Chondrocyte (in vitro differentiated cells): Measurements from ENCODE around the gene PANK4. TPM values are rescaled to one million over a fixed set of nuclear protein-coding genes. Genes with fewer than 3 reads are reported as not detected.

ENCODE experiments used
- DNase-seq: peaks from one replicate; pipeline ENCODE4 v3.0.0; 2021; ENCODE audit warnings: mixed read lengths, low spot score
- H3K27ac Mint-ChIP-seq: one replicate; pipeline ENCODE4 v1.8.0; 2021; ENCODE audit warnings: mild to moderate bottlenecking, moderate library complexity, mixed read lengths; ENCODE audit not compliant: unreplicated experiment
- H3K27me3 Mint-ChIP-seq: 2 replicates; pipeline ENCODE4 v1.8.0; 2021; ENCODE audit warnings: low read depth, mixed read lengths
- H3K36me3 Mint-ChIP-seq: 2 replicates; pipeline ENCODE4 v1.8.0; 2021; ENCODE audit warnings: low read depth, mixed read lengths
- H3K4me1 Mint-ChIP-seq: 2 replicates; pipeline ENCODE4 v1.8.0; 2021; ENCODE audit warnings: low read depth, mild to moderate bottlenecking, mixed read lengths
- H3K4me3 Mint-ChIP-seq: one replicate; pipeline ENCODE4 v1.8.0; 2021; ENCODE audit warnings: mild to moderate bottlenecking, moderate library complexity, mixed read lengths; ENCODE audit not compliant: unreplicated experiment
- H3K9me3 Mint-ChIP-seq: 2 replicates; pipeline ENCODE4 v1.8.0; 2021; ENCODE audit warnings: low read depth, mixed read lengths
- total RNA-seq: library from RNA; stranded (reverse); gene quantifications from 3 replicates; pipeline ENCODE4 v1.2.1, GENCODE V29; 2021
- TF ChIP-seq, protein P1 (sequence below): fragments of 200-600 bp; sonication (generic); IDR thresholded peaks from 2 replicates; pipeline ENCODE4 v1.5.0; 2021; ENCODE audit warnings: antibody characterized with exemption, mild to moderate bottlenecking, moderate library complexity

The PANK4 gene
- total RNA-seq, 1 donor from 2014 or later: 19.6 TPM

DNA sequence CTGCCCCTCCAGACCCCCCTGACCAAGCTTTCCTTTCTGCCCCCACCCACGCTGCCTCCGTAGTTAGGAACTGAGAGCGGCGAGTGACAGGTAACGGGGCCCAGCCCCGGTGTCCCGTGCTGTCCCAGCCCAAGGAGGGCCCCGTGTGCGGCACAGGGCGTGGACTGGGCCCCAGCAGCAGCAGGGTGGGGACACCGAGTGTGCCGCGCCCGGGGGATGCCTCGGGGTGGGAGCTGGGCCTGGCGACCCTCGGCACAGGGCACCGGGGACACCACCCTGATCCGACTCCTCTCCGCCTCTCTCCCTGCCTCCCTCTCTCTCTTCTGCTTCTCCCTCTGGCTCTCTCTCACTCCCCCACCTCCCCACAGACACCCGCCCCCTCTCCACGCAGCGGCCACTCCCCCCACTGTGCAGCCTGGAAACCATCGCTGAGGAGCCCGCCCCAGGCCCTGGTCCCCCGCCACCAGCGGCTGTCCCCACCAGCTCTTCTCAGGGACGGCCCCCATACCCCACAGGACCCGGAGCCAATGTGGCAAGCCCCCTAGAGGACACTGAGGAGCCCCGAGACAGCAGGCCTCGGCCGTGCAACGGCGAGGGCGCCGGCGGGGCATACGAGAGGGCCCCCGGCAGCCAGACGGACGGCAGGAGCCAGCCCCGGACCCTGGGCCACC is 22.7 kb downstream of the PANK4 start:
- H3K27me3 Mint-ChIP-seq: no peaks in the 10 kb centered on the region
- H3K9me3 Mint-ChIP-seq: no peaks in the 10 kb centered on the region
- no peak overlapping the region for H3K27ac Mint-ChIP-seq
- DNase-seq: no peak
- peaks cover 2% of the 10 kb centered on the region for H3K36me3 Mint-ChIP-seq
- H3K4me3 Mint-ChIP-seq: no peak overlapping the region
- TF ChIP-seq, protein P1, sequence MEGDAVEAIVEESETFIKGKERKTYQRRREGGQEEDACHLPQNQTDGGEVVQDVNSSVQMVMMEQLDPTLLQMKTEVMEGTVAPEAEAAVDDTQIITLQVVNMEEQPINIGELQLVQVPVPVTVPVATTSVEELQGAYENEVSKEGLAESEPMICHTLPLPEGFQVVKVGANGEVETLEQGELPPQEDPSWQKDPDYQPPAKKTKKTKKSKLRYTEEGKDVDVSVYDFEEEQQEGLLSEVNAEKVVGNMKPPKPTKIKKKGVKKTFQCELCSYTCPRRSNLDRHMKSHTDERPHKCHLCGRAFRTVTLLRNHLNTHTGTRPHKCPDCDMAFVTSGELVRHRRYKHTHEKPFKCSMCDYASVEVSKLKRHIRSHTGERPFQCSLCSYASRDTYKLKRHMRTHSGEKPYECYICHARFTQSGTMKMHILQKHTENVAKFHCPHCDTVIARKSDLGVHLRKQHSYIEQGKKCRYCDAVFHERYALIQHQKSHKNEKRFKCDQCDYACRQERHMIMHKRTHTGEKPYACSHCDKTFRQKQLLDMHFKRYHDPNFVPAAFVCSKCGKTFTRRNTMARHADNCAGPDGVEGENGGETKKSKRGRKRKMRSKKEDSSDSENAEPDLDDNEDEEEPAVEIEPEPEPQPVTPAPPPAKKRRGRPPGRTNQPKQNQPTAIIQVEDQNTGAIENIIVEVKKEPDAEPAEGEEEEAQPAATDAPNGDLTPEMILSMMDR: no peak
- peaks cover 4% of the 10 kb centered on the region for H3K4me1 Mint-ChIP-seq

DNA sequence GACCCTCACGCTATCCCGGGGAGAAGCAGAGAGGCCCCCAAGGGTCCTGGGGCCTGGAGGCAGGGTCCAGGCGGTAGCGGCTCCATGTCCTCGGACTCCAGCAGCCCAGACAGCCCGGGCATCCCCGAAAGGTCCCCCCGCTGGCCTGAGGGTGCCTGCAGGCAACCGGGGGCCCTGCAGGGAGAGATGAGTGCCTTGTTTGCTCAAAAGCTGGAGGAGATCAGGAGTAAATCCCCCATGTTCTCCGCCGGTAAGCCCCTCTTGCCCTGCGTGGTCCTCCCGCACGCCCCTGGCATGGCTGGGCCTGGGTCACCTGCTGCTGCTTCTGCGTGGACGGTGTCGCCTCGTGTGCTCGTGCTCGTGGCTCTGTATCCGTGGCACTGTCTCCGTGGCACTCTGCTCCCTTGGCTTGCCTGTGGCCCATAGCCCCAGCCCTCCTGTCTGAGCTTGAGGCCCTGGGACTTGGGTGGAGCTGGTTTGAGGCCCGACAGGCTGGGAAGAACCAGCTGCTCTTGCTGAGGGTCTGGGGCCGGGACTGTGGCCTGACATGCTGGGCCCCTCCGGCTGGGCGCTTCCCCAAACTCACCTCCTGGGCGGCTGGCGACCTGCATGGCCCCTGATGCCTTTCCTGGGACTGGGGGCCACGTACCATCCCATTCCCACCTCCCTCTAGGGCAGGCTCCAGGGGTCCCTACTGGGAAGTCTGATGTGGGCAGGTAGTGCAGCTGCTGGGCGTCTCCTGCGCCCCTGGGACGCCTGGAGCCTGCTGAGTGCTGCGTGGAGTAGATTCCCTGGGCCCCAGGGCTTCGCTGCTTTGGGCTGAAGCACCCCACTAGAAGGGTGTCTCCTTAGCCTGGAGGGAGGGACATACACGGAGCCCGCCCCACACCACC is 23.5 kb downstream of the PANK4 start:
- no peaks in the 10 kb centered on the region for H3K27me3 Mint-ChIP-seq
- no peak for DNase-seq
- no peak overlapping the region for H3K27ac Mint-ChIP-seq
- no peak overlapping the region for H3K4me3 Mint-ChIP-seq
- peaks cover 4% of the 10 kb centered on the region for H3K4me1 Mint-ChIP-seq
- no peaks in the 10 kb centered on the region for H3K36me3 Mint-ChIP-seq
- TF ChIP-seq, protein P1: no peak
- no peaks in the 10 kb centered on the region for H3K9me3 Mint-ChIP-seq

DNA sequence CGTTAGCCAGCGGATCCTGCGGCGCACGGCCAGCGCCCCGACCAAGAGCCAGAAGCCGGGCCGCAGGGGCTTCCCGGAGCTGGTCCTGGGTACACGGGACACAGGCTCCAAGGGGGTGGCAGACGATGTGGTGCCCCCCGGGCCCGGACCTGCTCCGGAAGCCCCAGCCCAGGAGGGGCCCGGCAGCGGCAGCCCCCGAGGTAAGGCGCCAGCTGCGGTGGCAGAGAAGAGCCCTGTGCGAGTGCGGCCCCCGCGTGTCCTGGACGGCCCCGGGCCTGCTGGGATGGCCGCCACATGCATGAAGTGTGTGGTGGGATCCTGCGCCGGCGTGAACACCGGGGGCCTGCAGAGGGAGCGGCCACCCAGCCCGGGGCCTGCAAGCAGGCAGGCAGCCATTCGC is 24.2 kb downstream of the PANK4 start:
- TF ChIP-seq, protein P1: no peak
- no peak for DNase-seq
- no peaks in the 10 kb centered on the region for H3K27me3 Mint-ChIP-seq
- no peak overlapping the region for H3K27ac Mint-ChIP-seq
- peaks cover 4% of the 10 kb centered on the region for H3K4me1 Mint-ChIP-seq
- H3K36me3 Mint-ChIP-seq: no peaks in the 10 kb centered on the region
- no peaks in the 10 kb centered on the region for H3K9me3 Mint-ChIP-seq
- H3K4me3 Mint-ChIP-seq: no peak overlapping the region

DNA sequence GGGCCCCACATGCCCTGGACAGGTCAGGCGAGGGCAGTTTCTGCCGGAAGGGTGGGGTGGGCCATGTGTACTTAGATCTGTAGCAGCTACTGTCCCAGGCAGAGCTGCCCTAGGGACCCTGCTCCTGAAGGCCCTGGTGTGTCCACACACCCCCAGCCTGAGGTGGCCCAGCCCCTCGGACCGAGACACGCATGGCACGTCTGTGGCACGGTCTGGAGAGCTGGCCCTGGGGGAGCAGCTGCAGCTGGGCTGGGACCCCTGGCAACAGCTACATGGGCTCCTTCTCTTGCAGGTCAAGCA is 24.6 kb downstream of the PANK4 start:
- Mint-ChIP-seq H3K4me1 (peaks cover 4% of the 10 kb centered on the region), H3K36me3 (no peaks in the 10 kb centered on the region), H3K9me3 (no peaks in the 10 kb centered on the region), H3K4me3 (no peak overlapping the region), H3K27me3 (no peaks in the 10 kb centered on the region), H3K27ac (no peak overlapping the region)
- TF ChIP-seq, protein P1: no peak
- DNase-seq: no peak

DNA sequence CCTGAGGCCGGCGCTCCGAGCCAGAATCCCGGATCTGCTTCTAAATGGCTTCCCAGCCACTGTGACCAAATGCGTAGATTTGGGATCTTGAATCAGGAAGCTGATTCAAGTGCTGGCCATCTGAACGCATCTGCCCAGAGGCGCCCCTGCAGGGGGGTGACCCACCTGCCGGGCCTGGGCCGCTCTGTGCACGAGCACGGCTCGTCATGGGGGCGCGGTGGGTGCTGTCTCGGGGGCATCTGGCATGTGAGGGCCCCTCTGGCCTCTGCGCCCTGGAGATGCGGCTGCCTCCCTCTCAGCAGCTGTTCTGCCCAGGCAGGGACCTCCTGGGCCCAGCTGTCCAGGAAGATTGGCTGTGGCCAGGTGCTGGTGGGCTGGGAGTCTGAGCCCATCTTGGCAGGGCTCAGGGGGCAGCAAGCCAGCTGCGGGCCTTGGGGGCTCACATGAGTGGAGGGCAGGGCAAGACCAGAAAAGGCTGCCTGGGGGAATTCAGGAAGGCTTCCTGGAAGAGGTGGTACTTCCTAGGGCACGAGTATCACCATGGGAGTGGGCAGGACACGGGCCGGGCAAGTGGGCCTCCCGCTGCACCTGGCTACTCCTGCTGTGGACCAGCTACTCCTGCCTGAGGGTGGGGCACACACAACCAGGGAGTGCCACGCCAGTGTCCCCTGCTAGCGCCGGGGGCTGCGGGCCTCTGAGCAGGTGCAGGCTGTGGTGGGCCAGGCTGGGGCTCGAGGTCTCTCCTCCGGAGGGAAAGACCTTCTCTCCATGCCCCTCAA is 25.2 kb downstream of the PANK4 start:
- H3K4me1 Mint-ChIP-seq: peaks cover 4% of the 10 kb centered on the region
- H3K4me3 Mint-ChIP-seq: no peak overlapping the region
- no peak overlapping the region for H3K27ac Mint-ChIP-seq
- DNase-seq: no peak
- H3K36me3 Mint-ChIP-seq: no peaks in the 10 kb centered on the region
- no peaks in the 10 kb centered on the region for H3K27me3 Mint-ChIP-seq
- TF ChIP-seq, protein P1: no peak
- H3K9me3 Mint-ChIP-seq: no peaks in the 10 kb centered on the region
